WTC11 (cell line): Measurements from ENCODE around the gene HBG1. TPM values are rescaled to one million over a fixed set of nuclear protein-coding genes. Genes with fewer than 3 reads are reported as not detected.
A peak's percentile ranks its signal among the peaks of the same experiment; 100 is the strongest.

Experiments
- ATAC-seq: fragments of 200-7000 bp; cut with Tn5 transposase; 2 replicates; pipeline ENCODE4 v1.10.0; 2021; ENCODE audit warnings: mild to moderate bottlenecking, moderate library complexity
- CTCF ChIA-PET: fragments of 300-600 bp; sonication (Branson Sonifier 250); formaldehyde crosslinking; loops from one replicate; lab custom pipeline; 2021; ENCODE audit warnings: antibody characterized with exemption; lab: Charles Lee
- POLR2A ChIA-PET: fragments of 350-600 bp; sonication (Branson Sonifier 250); formaldehyde crosslinking; loops from one replicate; lab custom pipeline; 2021; ENCODE audit warnings: antibody characterized with exemption; lab: Charles Lee
- DNase-seq: peaks from one replicate; pipeline ENCODE4 v3.0.0; 2021; ENCODE audit warnings: low spot score
- H3K27ac Mint-ChIP-seq: 2 replicates; pipeline ENCODE4 v1.8.0; 2021; ENCODE audit warnings: mixed read lengths
- H3K27me3 Mint-ChIP-seq: 2 replicates; pipeline ENCODE4 v1.8.0; 2021; ENCODE audit warnings: low read depth, mild to moderate bottlenecking, moderate library complexity, mixed read lengths
- H3K36me3 Mint-ChIP-seq: 2 replicates; pipeline ENCODE4 v1.8.0; 2021; ENCODE audit warnings: mixed read lengths
- H3K4me1 Mint-ChIP-seq: 2 replicates; pipeline ENCODE4 v1.8.0; 2022; ENCODE audit warnings: mixed read lengths
- H3K4me3 Mint-ChIP-seq: 2 replicates; pipeline ENCODE4 v1.8.0; 2021; ENCODE audit warnings: mild to moderate bottlenecking, moderate library complexity, mixed read lengths
- H3K9me3 Mint-ChIP-seq: 2 replicates; pipeline ENCODE4 v1.8.0; 2021; ENCODE audit warnings: mixed read lengths
- ATF6 ChIP-seq: sonication (generic); formaldehyde crosslinking; IDR thresholded peaks from 2 replicates; pipeline ENCODE4 v1.8.1; 2023; ENCODE audit warnings: mild to moderate bottlenecking, missing genetic modification reagents
- CREB1 ChIP-seq: sonication (generic); formaldehyde crosslinking; IDR thresholded peaks from 2 replicates; pipeline ENCODE4 v1.8.0; 2023; ENCODE audit warnings: mild to moderate bottlenecking, missing genetic modification reagents
- FOXP1 ChIP-seq: sonication (generic); formaldehyde crosslinking; IDR thresholded peaks from 2 replicates; pipeline ENCODE4 v1.8.0; 2022; ENCODE audit warnings: missing genetic modification reagents, mild to moderate bottlenecking, moderate library complexity, borderline replicate concordance
- GRHL2 ChIP-seq: fragments of 250-450 bp; sonication (Bioruptor Pico); IDR thresholded peaks from 2 replicates; pipeline ENCODE4 v1.8.0; 2022; ENCODE audit warnings: mild to moderate bottlenecking, moderate library complexity; ENCODE audit not compliant: insufficient replicate concordance, severe bottlenecking
- NFATC4 ChIP-seq: fragments of 250-450 bp; sonication (Bioruptor Pico); IDR thresholded peaks from 2 replicates; pipeline ENCODE4 v1.9.0; 2021; ENCODE audit warnings: mild to moderate bottlenecking
- NFE2L1 ChIP-seq: sonication (generic); formaldehyde crosslinking; IDR thresholded peaks from 2 replicates; pipeline ENCODE4 v1.8.1; 2023; ENCODE audit warnings: missing genetic modification reagents
- NFYB ChIP-seq: sonication (generic); formaldehyde crosslinking; conservative IDR thresholded peaks from 2 replicates; pipeline ENCODE4 v1.8.0; 2022; ENCODE audit warnings: low read depth, missing genetic modification reagents
- ZBTB21 ChIP-seq: sonication (generic); formaldehyde crosslinking; IDR thresholded peaks from 2 replicates; pipeline ENCODE4 v1.8.1; 2023; ENCODE audit warnings: mild to moderate bottlenecking, missing genetic modification reagents, borderline replicate concordance
- ZNF138 ChIP-seq: sonication (generic); formaldehyde crosslinking; conservative IDR thresholded peaks from 2 replicates; pipeline ENCODE4 v1.8.1; 2022; ENCODE audit warnings: mild to moderate bottlenecking, moderate library complexity, missing genetic modification reagents
- ZNF423 ChIP-seq: fragments of 250-450 bp; sonication (Bioruptor Pico); IDR thresholded peaks from 2 replicates; pipeline ENCODE4 v2.1.2; 2022; ENCODE audit warnings: mild to moderate bottlenecking, moderate library complexity
- total RNA-seq: library from RNA; stranded (reverse); gene quantifications from 3 replicates; pipeline ENCODE4 v1.2.3, GENCODE V29; 2021
- TF ChIP-seq, protein P1 (sequence below): sonication (generic); formaldehyde crosslinking; IDR thresholded peaks from 2 replicates; pipeline ENCODE4 v1.8.0; 2023; ENCODE audit warnings: mild to moderate bottlenecking, missing genetic modification reagents
- TF ChIP-seq, protein P2 (sequence below): fragments of 250-450 bp; sonication (Bioruptor Pico); IDR thresholded peaks from 2 replicates; pipeline ENCODE4 v1.8.0; 2021; ENCODE audit warnings: mild to moderate bottlenecking
- TF ChIP-seq, protein P3 (sequence below): sonication (generic); formaldehyde crosslinking; IDR thresholded peaks from 2 replicates; pipeline ENCODE4 v1.8.1; 2023; ENCODE audit warnings: mild to moderate bottlenecking, missing genetic modification reagents, moderate library complexity
- TF ChIP-seq, protein P4 (sequence below): sonication (generic); formaldehyde crosslinking; IDR thresholded peaks from 2 replicates; pipeline ENCODE4 v1.8.0; 2022; ENCODE audit warnings: mild to moderate bottlenecking, missing genetic modification reagents
- TF ChIP-seq, protein P5 (sequence below): fragments of 250-450 bp; sonication (Bioruptor Pico); IDR thresholded peaks from 2 replicates; pipeline ENCODE4 v1.9.0; 2021; ENCODE audit warnings: moderate library complexity, mild to moderate bottlenecking, inconsistent platforms, borderline replicate concordance

The HBG1 gene
- total RNA-seq, 1 experiment from 2014 or later: 3.4 TPM

DNA sequence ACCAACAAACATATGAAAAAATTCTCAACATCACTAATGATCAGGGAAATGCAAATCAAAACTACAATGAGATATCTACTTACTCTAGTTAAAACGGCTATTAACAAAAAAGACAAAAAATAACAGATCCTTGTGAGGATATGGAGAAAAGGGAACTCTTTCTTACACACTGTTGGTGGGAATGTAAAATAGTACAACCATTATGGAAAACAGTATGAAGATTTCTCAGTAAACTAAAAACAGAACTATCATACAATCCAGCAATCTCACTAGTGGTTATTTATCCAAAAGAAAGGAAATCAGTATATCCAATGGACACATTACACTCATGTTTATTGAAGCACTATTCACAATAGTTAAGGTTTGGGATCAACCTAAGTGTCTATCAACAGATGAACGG, 16.2 kb upstream of the HBG1 start:
- no peak overlapping the region for H3K27ac Mint-ChIP-seq
- H3K4me3 Mint-ChIP-seq: no peak overlapping the region
- ATAC-seq (no peak), DNase-seq (no peak)
- no peaks in the 10 kb centered on the region; the same call in 1 of the 2 replicates for H3K4me1 Mint-ChIP-seq
- H3K36me3 Mint-ChIP-seq: no peaks in the 10 kb centered on the region
- peaks cover 2% of the 10 kb centered on the region; the same call in 1 of the 2 replicates for H3K27me3 Mint-ChIP-seq
- CTCF ChIA-PET: no interaction called here
- TF ChIP-seq ATF6 (CRISPR knock-in tag) (no peak), NFYB (no peak), FOXP1 (CRISPR knock-in tag) (no peak), ZNF138 (CRISPR knock-in tag) (no peak), CREB1 (CRISPR knock-in tag) (no peak)
- TF ChIP-seq, all 79 proteins: peak for 0
- 0 out of 2 replicates have a peak, but pooled peaks cover 6% of the 10 kb centered on the region for H3K9me3 Mint-ChIP-seq
- POLR2A ChIA-PET: no interaction called here

GRCh38 chr11:5258543-5259262, 9.0 kb upstream of the HBG1 start:
- ATAC-seq (peak; percentile 75), DNase-seq (peak; percentile 54)
- H3K4me3 Mint-ChIP-seq: no peak overlapping the region
- H3K27ac Mint-ChIP-seq: no peak overlapping the region
- H3K4me1 Mint-ChIP-seq: peaks cover 35% of the 10 kb centered on the region
- ChIA-PET CTCF (no interaction called here), POLR2A (no interaction called here)
- peaks cover 13% of the 10 kb centered on the region for H3K36me3 Mint-ChIP-seq
- peaks cover 47% of the 10 kb centered on the region for H3K27me3 Mint-ChIP-seq
- TF ChIP-seq, protein P1, sequence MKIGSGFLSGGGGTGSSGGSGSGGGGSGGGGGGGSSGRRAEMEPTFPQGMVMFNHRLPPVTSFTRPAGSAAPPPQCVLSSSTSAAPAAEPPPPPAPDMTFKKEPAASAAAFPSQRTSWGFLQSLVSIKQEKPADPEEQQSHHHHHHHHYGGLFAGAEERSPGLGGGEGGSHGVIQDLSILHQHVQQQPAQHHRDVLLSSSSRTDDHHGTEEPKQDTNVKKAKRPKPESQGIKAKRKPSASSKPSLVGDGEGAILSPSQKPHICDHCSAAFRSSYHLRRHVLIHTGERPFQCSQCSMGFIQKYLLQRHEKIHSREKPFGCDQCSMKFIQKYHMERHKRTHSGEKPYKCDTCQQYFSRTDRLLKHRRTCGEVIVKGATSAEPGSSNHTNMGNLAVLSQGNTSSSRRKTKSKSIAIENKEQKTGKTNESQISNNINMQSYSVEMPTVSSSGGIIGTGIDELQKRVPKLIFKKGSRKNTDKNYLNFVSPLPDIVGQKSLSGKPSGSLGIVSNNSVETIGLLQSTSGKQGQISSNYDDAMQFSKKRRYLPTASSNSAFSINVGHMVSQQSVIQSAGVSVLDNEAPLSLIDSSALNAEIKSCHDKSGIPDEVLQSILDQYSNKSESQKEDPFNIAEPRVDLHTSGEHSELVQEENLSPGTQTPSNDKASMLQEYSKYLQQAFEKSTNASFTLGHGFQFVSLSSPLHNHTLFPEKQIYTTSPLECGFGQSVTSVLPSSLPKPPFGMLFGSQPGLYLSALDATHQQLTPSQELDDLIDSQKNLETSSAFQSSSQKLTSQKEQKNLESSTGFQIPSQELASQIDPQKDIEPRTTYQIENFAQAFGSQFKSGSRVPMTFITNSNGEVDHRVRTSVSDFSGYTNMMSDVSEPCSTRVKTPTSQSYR (CRISPR knock-in tag): peak; percentile 62; the same call in 1 of the 2 replicates
- TF ChIP-seq, protein P2, sequence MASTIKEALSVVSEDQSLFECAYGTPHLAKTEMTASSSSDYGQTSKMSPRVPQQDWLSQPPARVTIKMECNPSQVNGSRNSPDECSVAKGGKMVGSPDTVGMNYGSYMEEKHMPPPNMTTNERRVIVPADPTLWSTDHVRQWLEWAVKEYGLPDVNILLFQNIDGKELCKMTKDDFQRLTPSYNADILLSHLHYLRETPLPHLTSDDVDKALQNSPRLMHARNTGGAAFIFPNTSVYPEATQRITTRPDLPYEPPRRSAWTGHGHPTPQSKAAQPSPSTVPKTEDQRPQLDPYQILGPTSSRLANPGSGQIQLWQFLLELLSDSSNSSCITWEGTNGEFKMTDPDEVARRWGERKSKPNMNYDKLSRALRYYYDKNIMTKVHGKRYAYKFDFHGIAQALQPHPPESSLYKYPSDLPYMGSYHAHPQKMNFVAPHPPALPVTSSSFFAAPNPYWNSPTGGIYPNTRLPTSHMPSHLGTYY: no peak
- TF ChIP-seq, protein P3, sequence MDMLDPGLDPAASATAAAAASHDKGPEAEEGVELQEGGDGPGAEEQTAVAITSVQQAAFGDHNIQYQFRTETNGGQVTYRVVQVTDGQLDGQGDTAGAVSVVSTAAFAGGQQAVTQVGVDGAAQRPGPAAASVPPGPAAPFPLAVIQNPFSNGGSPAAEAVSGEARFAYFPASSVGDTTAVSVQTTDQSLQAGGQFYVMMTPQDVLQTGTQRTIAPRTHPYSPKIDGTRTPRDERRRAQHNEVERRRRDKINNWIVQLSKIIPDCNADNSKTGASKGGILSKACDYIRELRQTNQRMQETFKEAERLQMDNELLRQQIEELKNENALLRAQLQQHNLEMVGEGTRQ (CRISPR knock-in tag): peak; percentile 82
- no peak for TF ChIP-seq ZBTB21 (CRISPR knock-in tag)
- TF ChIP-seq NFYB: no peak
- 0 out of 2 replicates have a peak, but pooled peaks have one; percentile 43 for TF ChIP-seq NFE2L1 (CRISPR knock-in tag)
- no peak for TF ChIP-seq FOXP1 (CRISPR knock-in tag)
- TF ChIP-seq, protein P4, sequence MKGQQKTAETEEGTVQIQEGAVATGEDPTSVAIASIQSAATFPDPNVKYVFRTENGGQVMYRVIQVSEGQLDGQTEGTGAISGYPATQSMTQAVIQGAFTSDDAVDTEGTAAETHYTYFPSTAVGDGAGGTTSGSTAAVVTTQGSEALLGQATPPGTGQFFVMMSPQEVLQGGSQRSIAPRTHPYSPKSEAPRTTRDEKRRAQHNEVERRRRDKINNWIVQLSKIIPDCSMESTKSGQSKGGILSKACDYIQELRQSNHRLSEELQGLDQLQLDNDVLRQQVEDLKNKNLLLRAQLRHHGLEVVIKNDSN (CRISPR knock-in tag): peak; percentile 77
- TF ChIP-seq GRHL2: no peak
- TF ChIP-seq NFATC4 (CRISPR knock-in tag): no peak
- TF ChIP-seq, protein P5, sequence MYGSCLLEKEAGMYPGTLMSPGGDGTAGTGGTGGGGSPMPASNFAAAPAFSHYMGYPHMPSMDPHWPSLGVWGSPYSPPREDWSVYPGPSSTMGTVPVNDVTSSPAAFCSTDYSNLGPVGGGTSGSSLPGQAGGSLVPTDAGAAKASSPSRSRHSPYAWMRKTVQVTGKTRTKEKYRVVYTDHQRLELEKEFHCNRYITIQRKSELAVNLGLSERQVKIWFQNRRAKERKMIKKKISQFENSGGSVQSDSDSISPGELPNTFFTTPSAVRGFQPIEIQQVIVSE (CRISPR knock-in tag): no peak
- no peak for TF ChIP-seq ZNF423 (CRISPR knock-in tag)
- peaks cover 26% of the 10 kb centered on the region for H3K9me3 Mint-ChIP-seq
